Suprapubic skin (tissue), 4 donors: ENCODE measurements around the gene EIF2A.

Source experiments
- CTCF ChIP-seq, 2 donors: fragments of 200-600 bp in 1 of 2; fragments of 450-650 bp in 1 of 2; sonication (generic) in 1 of 2; IDR thresholded peaks; one replicate each; pipeline ENCODE4 v1.5.1; 2016 to 2019; ENCODE audit warnings: antibody characterized with exemption in 2 of 2, mild to moderate bottlenecking in 1 of 2, moderate library complexity in 1 of 2
- EP300 ChIP-seq: sonication (generic); formaldehyde crosslinking; IDR thresholded peaks from one replicate; pipeline ENCODE4 v1.6.1; 2017; ENCODE audit warnings: antibody characterized with exemption
- POLR2AphosphoS5 ChIP-seq, 3 donors: sonication (generic); formaldehyde crosslinking; IDR thresholded peaks; one replicate each; pipeline ENCODE4 v1.6.1; 2017; ENCODE audit warnings: antibody characterized with exemption in 3 of 3

GRCh38 chr3:150613709-150614480, 67.3 kb downstream of the EIF2A start:
- TF ChIP-seq CTCF (IDR thresholded peaks at IDR 0.05) (no peak), EP300 (no peak), POLR2AphosphoS5 (IDR thresholded peaks at IDR 0.05) (no peak)
